HepG2 (cell line): Measurements from ENCODE around the gene MIEF1. TPM values are rescaled to one million over a fixed set of nuclear protein-coding genes. Genes with fewer than 3 reads are reported as not detected.
A peak's percentile ranks its signal among the peaks of the same experiment; 100 is the strongest.

ENCODE experiments used
- ATRX ChIP-seq: sonication (generic); formaldehyde crosslinking; IDR thresholded peaks from 2 replicates; pipeline ENCODE4 v1.4.0; 2020; ENCODE audit warnings: missing genetic modification reagents, borderline replicate concordance
- CAMTA2 ChIP-seq: sonication (generic); formaldehyde crosslinking; IDR thresholded peaks from 2 replicates; pipeline ENCODE4 v1.4.0; 2020; ENCODE audit warnings: mild to moderate bottlenecking, missing genetic modification reagents, borderline replicate concordance
- CSRNP1 ChIP-seq: sonication (generic); formaldehyde crosslinking; IDR thresholded peaks from 2 replicates; pipeline ENCODE4 v1.8.1; 2023; ENCODE audit warnings: mild to moderate bottlenecking, missing genetic modification reagents
- GRHL1 ChIP-seq: sonication (generic); formaldehyde crosslinking; conservative IDR thresholded peaks from 2 replicates; pipeline ENCODE4 v1.8.0; 2022; ENCODE audit warnings: missing genetic modification reagents
- HOXA3 ChIP-seq: sonication (generic); formaldehyde crosslinking; IDR thresholded peaks from 2 replicates; pipeline ENCODE4 v1.5.0; 2020; ENCODE audit warnings: missing genetic modification reagents
- KLF13 ChIP-seq: sonication (generic); formaldehyde crosslinking; IDR thresholded peaks from 2 replicates; pipeline ENCODE4 v1.4.0; 2020; ENCODE audit warnings: mild to moderate bottlenecking, missing genetic modification reagents
- NAIF1 ChIP-seq: sonication (generic); formaldehyde crosslinking; IDR thresholded peaks from 2 replicates; pipeline ENCODE4 v1.5.0; 2020; ENCODE audit warnings: mild to moderate bottlenecking, missing genetic modification reagents, borderline replicate concordance
- NFE2 ChIP-seq: sonication (generic); formaldehyde crosslinking; IDR thresholded peaks from 2 replicates; pipeline ENCODE4 v1.4.0; 2020; ENCODE audit warnings: missing genetic modification reagents
- SKIL ChIP-seq: sonication (generic); formaldehyde crosslinking; IDR thresholded peaks from 2 replicates; pipeline ENCODE4 v1.8.0; 2022; ENCODE audit warnings: missing genetic modification reagents, mild to moderate bottlenecking, moderate library complexity, borderline replicate concordance
- TAF1 ChIP-seq: sonication (generic); formaldehyde crosslinking; IDR thresholded peaks from 2 replicates; pipeline ENCODE4 v1.4.0; 2020; ENCODE audit warnings: missing genetic modification reagents
- ZBTB46 ChIP-seq: sonication (generic); formaldehyde crosslinking; IDR thresholded peaks from 2 replicates; pipeline ENCODE4 v1.4.0; 2020; ENCODE audit warnings: mild to moderate bottlenecking, missing genetic modification reagents, borderline replicate concordance
- ZNF225 ChIP-seq: sonication (generic); formaldehyde crosslinking; IDR thresholded peaks from 2 replicates; pipeline ENCODE4 v1.4.0; 2020; ENCODE audit warnings: mild to moderate bottlenecking, missing genetic modification reagents
- ZNF446 ChIP-seq: sonication (generic); formaldehyde crosslinking; IDR thresholded peaks from 2 replicates; pipeline ENCODE4 v1.5.0; 2020; ENCODE audit warnings: mild to moderate bottlenecking, missing genetic modification reagents
- ZNF513 ChIP-seq: sonication (generic); formaldehyde crosslinking; conservative IDR thresholded peaks from 2 replicates; pipeline ENCODE4 v1.5.0; 2020; ENCODE audit warnings: missing genetic modification reagents
- ZNF597 ChIP-seq: sonication (generic); formaldehyde crosslinking; IDR thresholded peaks from 2 replicates; pipeline ENCODE4 v1.5.0; 2020; ENCODE audit warnings: missing genetic modification reagents
- polyA plus RNA-seq, 8 experiments: library from polyadenylated mRNA; depleted of rRNA in 3 of 8; stranded (reverse) in 7 of 8; unstranded in 1 of 8; fragments of >200 nt; fragmentation: Illumina TruSeq in 4 of 8; extraction: Trizol in 4 of 8; gene quantifications; 2 replicates each; pipeline versions ENCODE4 v1.2.1 to v1.2.3, GENCODE V29; 2011 to 2016; ENCODE audit warnings: low read depth in 4 of 8, missing spikeins in 1 of 8, mixed read lengths in 1 of 8; ENCODE audit not compliant: insufficient read depth in 1 of 8
- total RNA-seq, 5 experiments: library from RNA; depleted of rRNA; stranded (reverse); fragments of >200 nt; fragmentation: Illumina TruSeq; extraction: Trizol; gene quantifications; 2 replicates each; pipeline ENCODE4 v1.2.3, GENCODE V29; 2016; ENCODE audit warnings: low read depth in 1 of 5

Gene MIEF1
- total and polyA plus RNA-seq, 2 of the 13 experiments (the other 11 are each of a cell fraction or from before 2014, with no cell fraction given) = 21.7 to 34.8 TPM

GRCh38 chr22:39545386-39546365 lies 43.6 kb downstream of the MIEF1 start (continued):
- peak; percentile 83; the same call in 1 of the 2 replicates for TF ChIP-seq ZNF225 (CRISPR knock-in tag)
- TF ChIP-seq ZBTB46 (CRISPR knock-in tag) = no peak
- no peak for TF ChIP-seq ZNF513 (CRISPR knock-in tag)
- no peak for TF ChIP-seq ZNF597 (CRISPR knock-in tag)
- TF ChIP-seq NFE2 (CRISPR knock-in tag) = 0 out of 2 replicates have a peak, but pooled peaks have one; percentile 14
- TF ChIP-seq ZNF446 = peak; percentile 78; the same call in 1 of the 2 replicates
- peak; percentile 98 for TF ChIP-seq NAIF1 (CRISPR knock-in tag)
- no peak for TF ChIP-seq CAMTA2 (CRISPR knock-in tag)
- TF ChIP-seq ATRX (CRISPR knock-in tag) = no peak
- no peak for TF ChIP-seq KLF13 (CRISPR knock-in tag)
- no peak for TF ChIP-seq SKIL (CRISPR knock-in tag)
- TF ChIP-seq GRHL1 (CRISPR knock-in tag) = no peak
- TF ChIP-seq TAF1 (CRISPR knock-in tag) = no peak
- TF ChIP-seq HOXA3 (CRISPR knock-in tag) = peak; percentile 71
- TF ChIP-seq CSRNP1 (CRISPR knock-in tag) = peak; percentile 66; the same call in 1 of the 2 replicates
